Small intestine (tissue), 7 donors: ENCODE data around the gene KDM2A. TPM values are rescaled to one million over a fixed set of nuclear protein-coding genes. Genes with fewer than 3 reads are reported as not detected.
"Not testable (repeated sequence)": the region's sequence is repeated elsewhere in the genome, so short reads cannot be mapped to it uniquely, and the experiment has no call there.

ENCODE experiments used
- DNase-seq, 2 donors: peaks; one replicate each; pipeline versions ENCODE4 v3.0.0 to v3.0.0-alpha.2; 2013
- FAIRE-seq: peaks from 2 replicates; lab custom pipeline; 2012; peaks lifted over from hg19 to GRCh38; lab: Jason Lieb, UNC
- H3K27ac ChIP-seq, 3 donors: one replicate each; pipeline ENCODE4 v1.5.1; 2013; ENCODE audit warnings: low read length in 2 of 3, mild to moderate bottlenecking in 2 of 3, control low read depth in 1 of 3, inconsistent platforms in 1 of 3, low read depth in 1 of 3, moderate library complexity in 1 of 3
- H3K27me3 ChIP-seq, 3 donors: one replicate each; pipeline ENCODE4 v1.6.1; 2013; ENCODE audit warnings: low read length in 3 of 3, inconsistent platforms in 1 of 3; ENCODE audit not compliant: control insufficient read depth in 3 of 3, insufficient read depth in 3 of 3
- H3K36me3 ChIP-seq, 3 donors: one replicate each; pipeline ENCODE4 v1.6.1; 2013; ENCODE audit warnings: low read length in 3 of 3, inconsistent platforms in 1 of 3, low read depth in 1 of 3, mild to moderate bottlenecking in 1 of 3, moderate library complexity in 1 of 3; ENCODE audit not compliant: control insufficient read depth in 3 of 3, insufficient read depth in 2 of 3
- H3K4me1 ChIP-seq, 3 donors: one replicate each; pipeline ENCODE4 v1.6.1; 2013; ENCODE audit warnings: low read length in 2 of 3, inconsistent platforms in 1 of 3, low read depth in 1 of 3, mild to moderate bottlenecking in 1 of 3, moderate library complexity in 1 of 3; ENCODE audit not compliant: control insufficient read depth in 3 of 3, insufficient read depth in 2 of 3
- H3K4me3 ChIP-seq, 3 donors: one replicate each; pipeline ENCODE4 v1.5.1; 2013; ENCODE audit warnings: low read length in 3 of 3, control low read depth in 1 of 3, inconsistent platforms in 1 of 3, low read depth in 1 of 3, mild to moderate bottlenecking in 1 of 3, moderate library complexity in 1 of 3
- H3K9me3 ChIP-seq, 2 donors: one replicate each; pipeline ENCODE4 v1.6.1; 2013; ENCODE audit warnings: low read depth in 1 of 2, low read length in 1 of 2; ENCODE audit not compliant: control insufficient read depth in 2 of 2, insufficient read depth in 1 of 2
- WGBS, 3 donors: extraction: QIAGEN DNeasy Blood & Tissue Kit; methylation state at CpG; one replicate each; pipeline ENCODE4 v1.1.7; 2013; 5-methylcytosine and 5-hydroxymethylcytosine counted together
- polyA plus RNA-seq, 4 donors: library from polyadenylated mRNA; stranded (reverse) in 3 of 4; unstranded in 1 of 4; fragments of 200-250 nt in 3 of 4; fragments of 120-200 nt in 1 of 4; gene quantifications; one replicate each; pipeline versions ENCODE4 v1.2.1 to v1.2.3, GENCODE V29; 2013
- donor health status: healthy with polysubstance abuse.
- donor health status: control.
- donor health status: control.
- donor health status: Bipolar disorder and iron deficiency.
- donor health status: healthy.

KDM2A gene
- polyA plus RNA-seq, 4 donors: 19.2 to 59.8 (median 24.7) TPM

DNA sequence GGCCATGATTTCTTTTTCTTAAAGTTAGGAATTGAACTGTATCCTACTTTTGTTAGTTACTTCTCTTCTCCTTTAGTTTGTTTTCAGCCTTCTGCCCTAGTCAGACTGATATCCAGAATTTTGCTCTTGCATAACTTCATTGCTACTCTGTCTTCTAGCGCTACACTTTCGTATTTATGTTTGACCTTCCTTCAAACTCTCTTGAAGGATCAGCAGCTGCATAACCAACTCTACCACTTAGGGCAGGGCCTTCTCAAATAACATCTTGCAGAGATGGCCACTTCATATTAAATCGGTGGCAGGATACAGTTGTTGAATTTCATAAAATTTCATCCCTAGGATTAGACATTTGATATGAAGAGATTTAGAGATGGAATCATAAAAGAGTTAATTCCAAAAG lies 43.9 kb downstream of the KDM2A start:
- Histone ChIP-seq H3K9me3 (no peaks in the 10 kb centered on the region), H3K4me1 (no peaks in the 10 kb centered on the region), H3K4me3 (no peak overlapping the region), H3K27me3 (no peaks in the 10 kb centered on the region), H3K36me3 (peaks cover 0 to 17% (median 0%) of the 10 kb centered on the region in 3 donors), H3K27ac (no peak overlapping the region)
- FAIRE-seq: no peak
- 81 to 97% (median 87%) methylated on average over 3 of the region's 3 CpGs for WGBS, 3 donors
- no peak for DNase-seq

DNA sequence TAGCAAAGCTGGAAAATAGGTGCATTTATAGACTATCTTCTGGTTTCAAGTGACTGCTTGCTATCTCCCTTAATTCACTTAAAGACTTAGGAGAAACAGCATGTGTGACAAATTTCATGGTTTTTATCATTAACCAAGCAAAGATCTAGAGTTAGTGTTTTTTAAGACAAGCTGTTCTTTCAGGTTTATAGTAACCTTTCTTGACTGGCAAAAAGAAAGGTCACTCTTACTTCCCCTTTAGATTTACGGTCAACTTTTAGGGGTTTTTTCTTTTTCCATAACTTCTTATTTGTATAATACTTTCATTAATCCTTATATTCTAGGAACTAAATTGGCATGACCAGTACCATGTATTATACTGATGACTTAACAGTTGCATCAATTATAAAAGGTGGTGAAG lies 46.6 kb downstream of the KDM2A start:
- DNase-seq (no peak), FAIRE-seq (no peak)
- no peaks in the 10 kb centered on the region for H3K27me3 ChIP-seq
- H3K36me3 ChIP-seq: peaks cover 0 to 13% (median 0%) of the 10 kb centered on the region in 3 donors
- no peak overlapping the region for H3K27ac ChIP-seq
- H3K4me3 ChIP-seq: no peak overlapping the region
- no peaks in the 10 kb centered on the region for H3K9me3 ChIP-seq
- WGBS, 3 donors: 67 to 90% (median 79%) methylated on average over 1 of the region's 1 CpG
- H3K4me1 ChIP-seq: no peaks in the 10 kb centered on the region

DNA sequence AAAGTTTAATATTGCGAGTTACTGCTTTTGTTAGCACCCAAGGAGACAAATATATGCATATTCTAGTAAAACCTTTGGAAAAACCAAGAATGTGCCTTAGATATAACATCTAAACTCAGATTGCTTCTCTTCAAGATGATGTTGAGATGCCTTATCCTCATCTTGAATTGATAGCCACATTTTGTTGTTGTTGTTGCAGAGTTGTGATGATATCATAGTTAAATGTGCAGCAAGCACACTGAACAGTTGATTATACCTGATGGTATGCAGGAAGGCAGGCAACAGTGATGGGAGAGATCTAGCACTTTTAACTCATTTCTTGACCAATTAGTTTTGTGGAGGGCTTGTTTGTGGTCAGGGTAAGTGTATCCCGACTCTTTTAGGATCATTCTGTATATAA lies 48.0 kb downstream of the KDM2A start:
- Histone ChIP-seq H3K4me3 (no peak overlapping the region), H3K27ac (no peak overlapping the region), H3K36me3 (peaks cover 0 to 15% (median 0%) of the 10 kb centered on the region in 3 donors), H3K4me1 (no peaks in the 10 kb centered on the region), H3K9me3 (no peaks in the 10 kb centered on the region), H3K27me3 (no peaks in the 10 kb centered on the region)
- 90 to 95% (median 93%) methylated on average over 2 of the region's 2 CpGs for WGBS, 3 donors
- no peak for FAIRE-seq
- DNase-seq: no peak

DNA sequence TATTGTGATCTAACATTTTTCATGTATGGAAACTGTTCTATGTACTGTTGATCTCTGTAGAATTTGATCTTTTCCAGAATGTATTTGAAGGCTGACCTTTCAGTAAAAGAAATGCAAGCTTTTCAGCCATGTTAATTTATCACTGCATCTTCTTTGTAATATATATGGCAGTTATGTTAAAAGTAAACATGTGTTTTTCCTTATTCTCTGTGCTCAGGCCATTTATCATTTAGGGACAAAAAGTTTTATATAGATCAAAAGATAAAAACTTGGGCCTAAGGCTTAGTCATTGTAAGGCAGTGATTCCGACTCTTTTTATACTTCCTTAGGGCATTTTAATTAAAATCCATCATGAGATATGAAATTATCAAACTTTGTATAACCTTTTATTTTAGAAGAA lies 48.7 kb downstream of the KDM2A start:
- DNase-seq (no peak), FAIRE-seq (no peak)
- no peaks in the 10 kb centered on the region for H3K27me3 ChIP-seq
- H3K9me3 ChIP-seq: no peaks in the 10 kb centered on the region
- no peaks in the 10 kb centered on the region for H3K4me1 ChIP-seq
- H3K4me3 ChIP-seq: no peak overlapping the region
- H3K27ac ChIP-seq: no peak overlapping the region
- 86 to 98% (median 94%) methylated on average over 1 of the region's 1 CpG for WGBS, 3 donors
- peaks cover 0 to 14% (median 0%) of the 10 kb centered on the region in 3 donors for H3K36me3 ChIP-seq

DNA sequence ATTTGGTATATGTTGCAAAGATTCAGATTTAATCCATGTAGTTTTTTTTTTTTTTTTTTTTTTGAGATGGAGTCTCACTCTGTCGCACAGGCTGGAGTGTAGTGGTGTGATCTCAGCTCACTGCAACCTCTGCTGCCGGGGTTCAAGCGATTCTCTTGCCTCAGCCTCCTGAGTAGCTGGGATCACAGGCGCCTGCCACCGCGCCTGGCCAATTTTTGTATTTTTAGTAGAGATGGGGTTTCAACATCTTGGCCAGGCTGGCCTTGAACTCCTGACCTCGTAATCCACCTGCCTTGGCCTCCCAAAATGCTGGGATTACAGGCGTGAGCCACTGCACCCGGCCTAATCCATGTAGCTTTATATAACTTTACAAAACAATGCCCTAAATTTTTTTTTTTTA lies 49.8 kb downstream of the KDM2A start:
- not testable (repeated sequence) for H3K9me3 ChIP-seq, DNase-seq, H3K27me3 ChIP-seq, H3K4me3 ChIP-seq, H3K27ac ChIP-seq, H3K4me1 ChIP-seq, FAIRE-seq
- 85 to 88% (median 87%) methylated on average over 9 of the region's 9 CpGs for WGBS, 3 donors
- peaks cover 0 to 23% (median 0%) of the 10 kb centered on the region in 3 donors for H3K36me3 ChIP-seq

DNA sequence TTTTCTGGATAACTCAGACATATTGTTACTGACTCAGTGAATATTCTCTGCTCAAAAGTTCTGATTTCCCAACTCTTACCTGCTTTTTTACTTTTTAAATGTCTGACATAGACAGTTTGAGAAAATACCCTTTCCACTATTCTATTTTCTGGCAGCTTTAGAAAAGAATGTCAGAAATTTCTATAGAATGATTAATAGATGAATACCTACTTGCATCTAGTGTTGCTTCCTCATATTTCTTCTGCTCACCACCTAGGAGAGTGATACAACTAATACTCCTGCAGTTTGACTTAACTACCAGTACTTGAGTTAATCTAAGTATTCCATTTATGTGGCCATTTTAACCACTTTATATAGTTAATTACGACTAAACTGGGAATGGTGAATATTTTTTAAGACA lies 55.2 kb downstream of the KDM2A start:
- 93 to 97% (median 93%) methylated on average over 1 of the region's 1 CpG for WGBS, 3 donors

DNA sequence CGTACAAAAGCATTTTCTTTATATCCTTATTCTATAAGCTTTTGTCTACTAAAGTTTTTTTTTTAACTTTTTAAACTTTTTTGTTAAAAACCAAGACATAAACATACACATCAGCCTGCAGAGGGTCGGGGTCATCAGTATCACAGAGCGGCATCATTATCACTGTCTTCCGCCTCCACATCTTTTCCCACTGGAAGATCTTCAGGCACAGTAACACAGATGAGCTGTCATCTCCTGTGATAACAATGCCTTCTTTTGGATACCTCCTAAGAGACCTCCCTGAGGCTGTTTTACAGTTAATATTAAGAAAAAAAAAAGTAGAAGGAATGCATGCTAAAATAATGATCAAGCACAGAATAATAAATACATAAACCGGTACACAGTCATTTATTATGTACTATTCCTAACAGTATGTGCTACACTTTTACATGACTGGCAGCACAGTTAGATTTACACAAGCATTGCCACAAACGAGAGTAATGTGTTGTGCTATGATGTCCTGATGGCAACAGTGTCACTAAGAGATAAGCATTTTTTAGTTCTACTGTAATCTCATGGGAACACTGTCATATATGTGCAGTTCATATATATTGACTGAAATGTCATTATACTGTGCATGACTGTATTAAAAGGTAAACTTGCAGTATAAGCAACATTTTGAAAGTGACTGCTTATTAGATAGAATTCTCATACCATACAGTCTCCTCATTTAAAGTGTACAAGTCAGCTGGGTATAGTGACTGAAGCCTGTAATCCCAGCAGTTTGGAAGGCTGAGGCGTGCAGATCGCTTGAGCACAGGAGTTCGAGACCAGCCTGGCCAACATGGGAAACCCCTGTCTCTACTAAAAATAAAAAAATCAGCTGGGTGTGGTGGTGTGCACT lies 58.6 kb downstream of the KDM2A start:
- Histone ChIP-seq H3K36me3 (peaks cover 2 to 29% (median 7%) of the 10 kb centered on the region in 3 donors), H3K27ac (no peak overlapping the region), H3K4me3 (no peak overlapping the region), H3K4me1 (no peaks in the 10 kb centered on the region), H3K27me3 (no peaks in the 10 kb centered on the region), H3K9me3 (no peaks in the 10 kb centered on the region)
- DNase-seq (no peak), FAIRE-seq (no peak)
- 91 to 94% (median 93%) methylated on average over 9 of the region's 9 CpGs for WGBS, 3 donors

More for the DNA sequence above, 55.2 kb downstream of the KDM2A start:
- Histone ChIP-seq H3K27me3 (no peaks in the 10 kb centered on the region), H3K27ac (no peak overlapping the region), H3K4me1 (no peaks in the 10 kb centered on the region), H3K9me3 (no peaks in the 10 kb centered on the region), H3K36me3 (peaks cover 0 to 21% (median 0%) of the 10 kb centered on the region in 3 donors), H3K4me3 (no peak overlapping the region)
- DNase-seq: no peak
- FAIRE-seq: no peak

DNA sequence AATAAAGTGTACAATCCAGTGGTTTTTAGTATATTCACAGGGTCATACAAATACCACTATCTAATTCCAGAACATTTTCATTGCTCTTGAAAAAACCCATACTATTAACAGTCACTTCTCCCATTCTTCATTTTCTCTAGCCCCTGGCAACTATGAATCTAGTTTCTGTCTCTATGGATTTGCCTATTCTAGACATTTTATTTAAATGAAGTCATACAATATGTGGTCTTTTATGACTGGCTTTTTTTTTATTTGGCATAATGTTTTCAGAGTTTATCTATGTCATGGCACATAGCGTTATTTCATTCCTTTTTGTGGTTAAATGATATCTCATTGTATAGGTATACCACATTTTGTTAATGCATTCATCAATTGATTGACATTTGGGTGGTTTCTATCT lies 59.4 kb downstream of the KDM2A start:
- H3K36me3 ChIP-seq: peaks cover 2 to 24% (median 15%) of the 10 kb centered on the region in 3 donors
- H3K27me3 ChIP-seq: no peaks in the 10 kb centered on the region
- no peak overlapping the region for H3K4me3 ChIP-seq
- no peak for DNase-seq
- no peak overlapping the region for H3K27ac ChIP-seq
- no peaks in the 10 kb centered on the region for H3K9me3 ChIP-seq
- no peaks in the 10 kb centered on the region for H3K4me1 ChIP-seq
- WGBS, 3 donors: 80 to 93% (median 88%) methylated on average over 1 of the region's 1 CpG
- no peak for FAIRE-seq
